Stomach (tissue), 9 donors: ENCODE measurements around the gene MFAP4. TPM values are rescaled to one million over a fixed set of nuclear protein-coding genes. Genes with fewer than 3 reads are reported as not detected.

ENCODE experiments used
- DNase-seq, 2 donors: peaks; one replicate each; pipeline versions ENCODE4 v3.0.0 to v3.0.0-alpha.2; 2013 to 2019
- H3K27ac ChIP-seq, 5 donors: fragments of 200-600 bp in 4 of 5; sonication (generic) in 4 of 5; one replicate each; pipeline ENCODE4 v1.5.1; 2013 to 2019; ENCODE audit warnings: mild to moderate bottlenecking in 1 of 5, moderate library complexity in 1 of 5
- H3K27me3 ChIP-seq, 3 donors: fragments of 200-600 bp; sonication (generic); one replicate each; pipeline ENCODE4 v1.5.1; 2017 to 2019; ENCODE audit warnings: mixed run types in 1 of 3
- H3K36me3 ChIP-seq, 4 donors: fragments of 200-600 bp; sonication (generic); 1 replicate in 3 of 4; 2 replicates in 1 of 4; pipeline ENCODE4 v1.5.1; 2016 to 2019
- H3K4me1 ChIP-seq, 4 donors: fragments of 200-600 bp; sonication (generic); one replicate each; pipeline ENCODE4 v1.5.1; 2016 to 2019
- H3K4me3 ChIP-seq, 4 donors: fragments of 200-600 bp; sonication (generic) in 3 of 4; one replicate each; pipeline ENCODE4 v1.5.1; 2016 to 2019; ENCODE audit warnings: mild to moderate bottlenecking in 1 of 4
- H3K9me3 ChIP-seq, 4 donors: fragments of 200-600 bp; sonication (generic); one replicate each; pipeline ENCODE4 v1.5.1; 2016 to 2019
- EP300 ChIP-seq: sonication (generic); formaldehyde crosslinking; IDR thresholded peaks from one replicate; pipeline ENCODE4 v1.6.1; 2017; ENCODE audit warnings: antibody characterized with exemption
- POLR2A ChIP-seq, 4 donors: fragments of 450-650 bp; IDR thresholded peaks; one replicate each; pipeline ENCODE4 v1.6.1; 2016; ENCODE audit warnings: antibody characterized with exemption in 4 of 4, control low read depth in 2 of 4, mild to moderate bottlenecking in 1 of 4, moderate library complexity in 1 of 4
- POLR2AphosphoS5 ChIP-seq, 3 donors: sonication (generic); formaldehyde crosslinking; IDR thresholded peaks; one replicate each; pipeline ENCODE4 v1.6.1; 2016; ENCODE audit warnings: antibody characterized with exemption in 3 of 3
- WGBS, 5 donors: extraction: QIAGEN DNeasy Blood & Tissue Kit in 3 of 5; methylation state at CpG; one replicate each; pipeline versions ENCODE4 v1.1.5 to v1.1.7; 2013 to 2018; 5-methylcytosine and 5-hydroxymethylcytosine counted together
- intact Hi-C: fragments of 100-400 bp; cut with DNase I; formaldehyde crosslinking; loops from one replicate; pipeline ENCODE4 v1.15.1; 2023; ENCODE audit warnings: low total_unique reads
- polyA plus RNA-seq, 3 donors: library from polyadenylated mRNA; stranded (reverse); fragments of 200-250 nt; gene quantifications; one replicate each; pipeline ENCODE4 v1.2.3, GENCODE V29; 2013
- total RNA-seq, 5 donors: library from RNA; depleted of rRNA; stranded (reverse); fragments of >200 nt; gene quantifications; one replicate each; pipeline versions ENCODE4 v1.1.0 to v1.2.3, GENCODE V29; 2014 to 2016
- TF ChIP-seq, protein P1 (sequence below), 7 experiments: fragments of 450-650 bp in 4 of 7; fragments of 200-600 bp in 3 of 7; sonication (generic) in 3 of 7; IDR thresholded peaks; one replicate each; pipeline ENCODE4 v1.5.1; 2016 to 2019; ENCODE audit warnings: antibody characterized with exemption in 7 of 7, control low read depth in 2 of 7, mild to moderate bottlenecking in 1 of 7
- donor health status: healthy with polysubstance abuse.
- donor health status: Bipolar disorder and iron deficiency.
- donor health status: healthy.

Gene MFAP4
- total and polyA plus RNA-seq, 8 donors: 29.3 to 125 (median 55.4) TPM

DNA sequence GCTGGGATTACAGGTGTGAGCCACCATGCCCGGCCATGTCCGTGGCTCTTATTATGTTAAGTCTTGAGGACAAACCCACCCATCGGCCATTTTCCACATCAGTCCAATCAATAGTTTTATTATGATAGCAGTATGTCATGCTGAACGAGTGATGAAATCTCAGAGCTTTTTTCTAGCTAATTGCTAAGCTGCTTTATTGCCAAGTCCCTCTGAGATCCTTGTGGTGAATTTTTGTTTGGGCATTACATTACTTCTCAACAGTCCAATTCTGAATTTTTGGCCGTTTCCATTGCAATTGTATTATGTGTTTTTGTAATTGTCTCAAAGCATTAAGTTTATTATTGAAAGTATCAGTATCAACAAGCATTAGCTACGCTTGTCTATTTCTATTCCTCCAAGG, 34.9 kb upstream of the MFAP4 start:
- Histone ChIP-seq H3K36me3 (no peaks in the 10 kb centered on the region), H3K9me3 (no peaks in the 10 kb centered on the region), H3K27me3 (no peaks in the 10 kb centered on the region), H3K27ac (no peak overlapping the region), H3K4me3 (no peak overlapping the region), H3K4me1 (peaks cover 0 to 17% (median 2%) of the 10 kb centered on the region in 4 donors)
- 74 to 84% (median 80%) methylated on average over 6 of the region's 6 CpGs for WGBS, 5 donors
- no peak for TF ChIP-seq POLR2A (IDR thresholded peaks at IDR 0.05)
- TF ChIP-seq, protein P1, sequence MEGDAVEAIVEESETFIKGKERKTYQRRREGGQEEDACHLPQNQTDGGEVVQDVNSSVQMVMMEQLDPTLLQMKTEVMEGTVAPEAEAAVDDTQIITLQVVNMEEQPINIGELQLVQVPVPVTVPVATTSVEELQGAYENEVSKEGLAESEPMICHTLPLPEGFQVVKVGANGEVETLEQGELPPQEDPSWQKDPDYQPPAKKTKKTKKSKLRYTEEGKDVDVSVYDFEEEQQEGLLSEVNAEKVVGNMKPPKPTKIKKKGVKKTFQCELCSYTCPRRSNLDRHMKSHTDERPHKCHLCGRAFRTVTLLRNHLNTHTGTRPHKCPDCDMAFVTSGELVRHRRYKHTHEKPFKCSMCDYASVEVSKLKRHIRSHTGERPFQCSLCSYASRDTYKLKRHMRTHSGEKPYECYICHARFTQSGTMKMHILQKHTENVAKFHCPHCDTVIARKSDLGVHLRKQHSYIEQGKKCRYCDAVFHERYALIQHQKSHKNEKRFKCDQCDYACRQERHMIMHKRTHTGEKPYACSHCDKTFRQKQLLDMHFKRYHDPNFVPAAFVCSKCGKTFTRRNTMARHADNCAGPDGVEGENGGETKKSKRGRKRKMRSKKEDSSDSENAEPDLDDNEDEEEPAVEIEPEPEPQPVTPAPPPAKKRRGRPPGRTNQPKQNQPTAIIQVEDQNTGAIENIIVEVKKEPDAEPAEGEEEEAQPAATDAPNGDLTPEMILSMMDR (IDR thresholded peaks at IDR 0.05): no peak
- no peak for TF ChIP-seq POLR2AphosphoS5 (IDR thresholded peaks at IDR 0.05)
- TF ChIP-seq EP300: no peak
- DNase-seq: no peak
- intact Hi-C loops: no loop called here

- Histone ChIP-seq H3K36me3 (no peaks in the 10 kb centered on the region), H3K4me1 (peaks cover 0 to 17% (median 2%) of the 10 kb centered on the region in 4 donors), H3K9me3 (no peaks in the 10 kb centered on the region), H3K27ac (no peak overlapping the region), H3K27me3 (no peaks in the 10 kb centered on the region), H3K4me3 (no peak overlapping the region)
- DNase-seq: no peak
- WGBS, 5 donors: 35 to 57% (median 41%) methylated on average over 4 of the region's 4 CpGs
- intact Hi-C loops: no loop called here
- TF ChIP-seq EP300 (no peak), POLR2AphosphoS5 (IDR thresholded peaks at IDR 0.05) (no peak), POLR2A (IDR thresholded peaks at IDR 0.05) (no peak)
- TF ChIP-seq, protein P1 (IDR thresholded peaks at IDR 0.05): no peak
Observed at GRCh38 chr17:19421219-19421618, 34.2 kb upstream of the MFAP4 start.

DNA sequence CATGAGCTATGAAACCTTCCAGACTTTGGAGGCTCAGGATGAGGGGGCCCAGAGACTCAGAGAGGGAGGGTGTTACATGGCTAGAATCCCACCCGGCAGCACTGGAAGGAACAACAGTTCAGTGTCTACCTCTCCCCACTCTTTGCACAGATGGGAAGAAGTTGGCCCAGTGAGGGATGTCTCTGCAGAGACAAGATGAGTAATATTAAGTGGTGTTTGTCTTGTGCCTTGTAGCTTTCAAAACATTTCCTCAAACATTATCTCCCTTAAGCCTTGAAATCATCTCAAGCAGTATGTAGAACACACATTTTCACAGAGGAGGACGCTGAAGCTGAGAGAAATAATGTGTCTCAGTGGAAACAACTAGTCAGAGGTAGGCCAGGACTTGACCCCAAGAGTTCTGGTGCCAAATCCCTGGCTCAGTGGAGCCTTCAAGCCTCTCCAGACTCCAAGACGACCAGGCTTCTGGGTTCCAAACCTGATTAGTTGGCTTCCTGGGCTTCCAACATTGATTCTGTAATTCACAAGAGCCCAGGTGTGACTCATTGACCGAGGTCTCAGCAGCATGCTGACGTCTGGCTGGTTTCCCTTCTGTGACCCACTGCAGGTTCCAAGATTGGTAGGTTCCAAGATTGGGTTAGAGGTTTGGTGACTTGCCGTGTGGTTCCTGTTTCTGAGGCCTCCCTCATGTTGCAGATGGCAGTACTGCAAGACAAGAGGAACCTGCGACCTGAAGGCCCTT, 31.4 kb upstream of the MFAP4 start:
- DNase-seq: peak in 1 of 2 donors; percentile 72
- H3K27ac ChIP-seq: peak overlapping the region in 2 of 5 donors; percentile 9 to 56
- TF ChIP-seq EP300 (no peak), POLR2AphosphoS5 (IDR thresholded peaks at IDR 0.05) (peak in 1 of 3 donors; percentile 40), POLR2A (IDR thresholded peaks at IDR 0.05) (no peak)
- H3K4me1 ChIP-seq: peaks cover 0 to 4% (median 0%) of the 10 kb centered on the region in 4 donors
- peaks cover 0 to 8% (median 0%) of the 10 kb centered on the region in 3 donors for H3K27me3 ChIP-seq
- H3K36me3 ChIP-seq: no peaks in the 10 kb centered on the region
- H3K4me3 ChIP-seq: no peak overlapping the region
- H3K9me3 ChIP-seq: no peaks in the 10 kb centered on the region
- 53 to 63% (median 59%) methylated on average over 6 to 7 of the region's 7 CpGs for WGBS, 5 donors
- intact Hi-C loops: no loop called here

- TF ChIP-seq, protein P1 (IDR thresholded peaks at IDR 0.05): no peak
- TF ChIP-seq EP300 (no peak), POLR2A (IDR thresholded peaks at IDR 0.05) (no peak), POLR2AphosphoS5 (IDR thresholded peaks at IDR 0.05) (no peak)
- Histone ChIP-seq H3K9me3 (no peaks in the 10 kb centered on the region), H3K4me3 (no peak overlapping the region), H3K4me1 (peaks cover 0 to 5% (median 2%) of the 10 kb centered on the region in 4 donors), H3K27ac (peak overlapping the region in 2 of 5 donors; percentile 9 to 56), H3K36me3 (no peaks in the 10 kb centered on the region), H3K27me3 (peaks cover 0 to 13% (median 4%) of the 10 kb centered on the region in 3 donors)
- DNase-seq: no peak
- intact Hi-C loops: no loop called here
- 43 to 56% (median 47%) methylated on average over 3 of the region's 3 CpGs for WGBS, 5 donors
Observed at GRCh38 chr17:19417611-19418010, 30.6 kb upstream of the MFAP4 start.
